ENCODE measurements around the gene SASH1. TPM values are rescaled to one million over a fixed set of nuclear protein-coding genes. Genes with fewer than 3 reads are reported as not detected.

The SASH1 gene
- 1.5 and 1.6 TPM in 2 replicates for total RNA-seq

- intact Hi-C loops (cut with micrococcal nuclease): loop anchor here (5.0 kb wide), 1 partner anchor 110 kb away; no protein-coding TSS in a partner anchor
These were observed at the start of gene SASH1 for GRCh38 chr6:148342350-148343046. Gene SASH1, plus strand, starts transcription at chr6:148342838. Its CDS starts 230 bp downstream, at chr6:148343068.

GRCh38 chr6:148293181-148293995 lies 49.2 kb upstream of the SASH1 start:
- intact Hi-C loops (cut with micrococcal nuclease): no loop called here

GRCh38 chr6:148294059-148294458 lies 48.6 kb upstream of the SASH1 start:
- intact Hi-C loops (cut with micrococcal nuclease): no loop called here

GRCh38 chr6:148295261-148295887 lies 47.3 kb upstream of the SASH1 start:
- intact Hi-C loops (cut with micrococcal nuclease): no loop called here

GRCh38 chr6:148296771-148297170 lies 45.9 kb upstream of the SASH1 start:
- intact Hi-C loops (cut with micrococcal nuclease): no loop called here

GRCh38 chr6:148298683-148299082 lies 44.0 kb upstream of the SASH1 start:
- intact Hi-C loops (cut with micrococcal nuclease): no loop called here

GRCh38 chr6:148303616-148304015 lies 39.0 kb upstream of the SASH1 start:
- intact Hi-C loops (cut with micrococcal nuclease): no loop called here

- intact Hi-C loops (cut with micrococcal nuclease): no loop called here
These were observed 37.7 kb upstream of the SASH1 start for GRCh38 chr6:148304976-148305375.

- intact Hi-C loops (cut with micrococcal nuclease): no loop called here
These were observed 36.4 kb upstream of the SASH1 start for GRCh38 chr6:148306286-148306685.

GRCh38 chr6:148307405-148307804 lies 35.2 kb upstream of the SASH1 start:
- intact Hi-C loops (cut with micrococcal nuclease): no loop called here

- intact Hi-C loops (cut with micrococcal nuclease): no loop called here
These were observed 33.3 kb upstream of the SASH1 start for GRCh38 chr6:148309301-148309700.

- intact Hi-C loops (cut with micrococcal nuclease): no loop called here
These were observed 30.5 kb upstream of the SASH1 start for GRCh38 chr6:148311966-148312669.

GRCh38 chr6:148313488-148313887 lies 29.1 kb upstream of the SASH1 start:
- intact Hi-C loops (cut with micrococcal nuclease): no loop called here

- intact Hi-C loops (cut with micrococcal nuclease): no loop called here
These were observed 26.3 kb upstream of the SASH1 start for GRCh38 chr6:148316308-148316707.

GRCh38 chr6:148317051-148317450 lies 25.6 kb upstream of the SASH1 start:
- intact Hi-C loops (cut with micrococcal nuclease): no loop called here

GRCh38 chr6:148317739-148318138 lies 24.9 kb upstream of the SASH1 start:
- intact Hi-C loops (cut with micrococcal nuclease): no loop called here

- intact Hi-C loops (cut with micrococcal nuclease): no loop called here
These were observed 19.9 kb upstream of the SASH1 start for GRCh38 chr6:148322704-148323103.

- intact Hi-C loops (cut with micrococcal nuclease): no loop called here
These were observed 19.3 kb upstream of the SASH1 start for GRCh38 chr6:148323344-148323743.

- intact Hi-C loops (cut with micrococcal nuclease): no loop called here
These were observed 18.2 kb upstream of the SASH1 start for GRCh38 chr6:148324297-148324985.

- intact Hi-C loops (cut with micrococcal nuclease): no loop called here
These were observed 17.1 kb upstream of the SASH1 start for GRCh38 chr6:148325316-148326068.

All from T-helper 1 cell treated with Interleukin-12 subunit alpha and Interleukin-12 subunit beta and Interleukin-4 antibody, amounts not matched to agents 30 ng/mL and 1 ng/mL, for 36 hours (primary cell).